Inferior parietal cortex (tissue), 1 donor: ENCODE results near the gene AKR1B15.

Experiments used
- DNase-seq: peaks from one replicate; pipeline ENCODE4 v3.0.0-alpha.2; 2016; ENCODE audit errors: extremely low spot score

Gene AKR1B15

DNA sequence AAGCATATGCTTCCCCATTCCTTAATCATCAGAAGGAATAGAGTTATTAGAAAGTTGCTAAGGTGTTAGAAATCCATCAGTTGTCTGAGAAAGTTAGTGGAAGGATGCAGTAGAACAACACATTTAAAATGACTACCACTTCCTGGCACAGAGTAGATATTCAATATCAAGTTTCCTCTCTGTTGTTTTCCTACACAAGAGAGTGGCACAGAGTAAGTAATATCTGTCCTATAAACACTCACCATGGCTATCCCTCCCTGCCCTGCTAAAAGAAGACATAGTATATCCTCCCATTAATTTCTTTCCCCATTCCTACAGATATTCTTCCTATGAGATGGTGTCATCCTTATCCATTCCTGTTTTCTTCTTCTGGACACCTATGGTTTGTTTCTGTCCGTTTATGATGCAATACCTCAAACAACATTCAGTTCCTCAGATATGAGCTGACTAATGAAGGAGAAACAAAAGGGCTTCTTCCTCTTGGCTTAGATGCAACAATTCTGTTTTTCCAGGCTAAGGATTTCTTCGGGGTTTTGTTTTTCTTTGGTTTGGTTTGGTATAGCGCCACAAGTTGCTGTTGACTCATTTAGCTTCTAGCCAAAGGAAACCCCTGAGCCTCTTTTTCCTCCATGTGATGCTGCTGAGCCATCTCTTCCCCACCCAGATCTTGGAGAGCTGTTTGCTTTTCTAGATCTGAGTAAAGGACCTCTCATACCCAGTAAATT lies 64.9 kb downstream of the AKR1B15 start:
- no peak for DNase-seq

DNA sequence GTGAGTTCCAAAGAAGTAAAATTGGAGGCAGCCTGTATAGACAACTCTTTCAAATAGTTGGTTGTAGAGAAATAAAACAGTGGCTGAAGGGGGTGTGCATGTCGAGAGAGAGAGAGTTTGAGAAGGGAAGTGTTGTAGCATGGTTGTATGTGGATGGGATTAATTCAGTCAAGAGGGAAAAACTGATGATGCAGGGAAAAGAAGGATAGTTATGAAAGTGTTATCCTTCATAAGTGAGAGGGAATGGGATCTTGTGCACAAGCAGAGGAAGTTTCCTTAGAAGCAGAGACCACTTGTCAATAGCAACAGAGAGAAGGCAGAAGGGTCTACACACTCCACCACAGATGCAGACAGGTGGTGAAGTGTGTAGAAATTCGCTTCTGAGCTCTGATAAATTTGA lies 67.7 kb downstream of the AKR1B15 start:
- DNase-seq, result no peak

DNA sequence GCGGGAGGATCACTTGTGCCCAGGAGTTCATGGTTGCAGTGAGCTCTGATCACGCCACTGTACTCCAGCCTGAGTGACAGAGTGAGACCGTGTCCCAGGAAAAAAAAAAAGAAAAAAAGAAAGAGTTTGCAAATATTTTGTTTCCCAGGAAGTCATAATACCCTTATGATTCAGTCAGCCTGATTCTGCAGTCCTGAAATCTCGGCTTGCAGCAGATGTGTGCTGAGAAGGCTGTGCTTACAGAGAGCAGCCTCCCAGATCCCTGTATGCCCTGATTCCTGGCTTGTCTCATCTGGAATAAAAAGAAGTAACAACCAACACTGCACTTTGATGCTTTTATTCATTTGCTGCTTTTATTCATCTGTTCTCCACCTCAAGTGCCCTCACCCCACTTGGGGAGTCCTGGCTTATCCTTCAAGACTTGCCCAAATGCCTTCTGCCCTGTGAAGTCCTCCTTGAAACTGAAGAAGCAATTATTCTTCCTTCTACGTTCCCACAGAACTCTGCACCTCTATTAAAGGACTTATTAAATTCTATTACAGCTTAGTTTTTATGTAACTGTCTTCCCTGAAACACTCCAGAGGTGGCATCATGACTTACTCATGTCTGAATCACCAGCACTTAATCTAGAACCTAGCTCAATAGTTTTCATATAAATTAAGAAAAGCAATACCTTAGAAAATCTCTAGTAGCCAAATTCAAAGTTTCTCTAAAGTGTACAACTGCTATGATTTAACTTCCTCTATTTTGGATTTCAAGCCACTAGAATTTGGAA lies 70.0 kb downstream of the AKR1B15 start:
- DNase-seq, result no peak

DNA sequence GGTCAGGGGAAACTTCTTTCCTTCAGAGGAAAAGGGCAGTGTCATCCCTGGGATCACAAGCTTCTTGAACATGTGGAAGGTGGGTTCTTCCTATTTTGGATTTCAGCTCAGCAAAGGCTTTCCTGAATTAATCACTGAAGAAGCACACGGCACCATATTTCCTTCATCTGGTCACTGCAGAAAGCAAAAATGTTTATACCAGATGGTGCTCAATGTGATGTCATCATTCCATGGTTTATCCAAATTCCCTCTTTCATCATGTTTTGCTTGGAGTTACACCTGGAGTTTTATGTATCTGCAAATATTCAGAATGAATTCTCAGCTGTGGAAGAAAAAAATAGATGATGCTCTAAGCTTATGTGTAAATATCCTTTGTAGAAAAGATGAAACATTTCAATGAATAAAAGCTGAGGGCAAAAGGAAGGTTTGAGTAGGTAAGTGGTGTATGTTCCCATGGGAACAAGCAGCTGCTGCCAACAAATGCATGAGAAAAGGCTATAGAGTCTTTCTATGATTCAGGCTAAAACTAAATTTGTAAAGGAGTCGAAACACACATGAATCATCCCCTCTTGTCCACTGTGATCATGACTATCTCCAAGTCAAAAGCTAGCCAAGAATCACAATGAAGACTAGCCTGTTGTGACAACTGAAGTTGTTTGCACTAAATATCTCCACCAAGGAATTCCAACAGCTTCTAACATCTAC lies 70.9 kb downstream of the AKR1B15 start:
- DNase-seq, result peak; percentile 37

DNA sequence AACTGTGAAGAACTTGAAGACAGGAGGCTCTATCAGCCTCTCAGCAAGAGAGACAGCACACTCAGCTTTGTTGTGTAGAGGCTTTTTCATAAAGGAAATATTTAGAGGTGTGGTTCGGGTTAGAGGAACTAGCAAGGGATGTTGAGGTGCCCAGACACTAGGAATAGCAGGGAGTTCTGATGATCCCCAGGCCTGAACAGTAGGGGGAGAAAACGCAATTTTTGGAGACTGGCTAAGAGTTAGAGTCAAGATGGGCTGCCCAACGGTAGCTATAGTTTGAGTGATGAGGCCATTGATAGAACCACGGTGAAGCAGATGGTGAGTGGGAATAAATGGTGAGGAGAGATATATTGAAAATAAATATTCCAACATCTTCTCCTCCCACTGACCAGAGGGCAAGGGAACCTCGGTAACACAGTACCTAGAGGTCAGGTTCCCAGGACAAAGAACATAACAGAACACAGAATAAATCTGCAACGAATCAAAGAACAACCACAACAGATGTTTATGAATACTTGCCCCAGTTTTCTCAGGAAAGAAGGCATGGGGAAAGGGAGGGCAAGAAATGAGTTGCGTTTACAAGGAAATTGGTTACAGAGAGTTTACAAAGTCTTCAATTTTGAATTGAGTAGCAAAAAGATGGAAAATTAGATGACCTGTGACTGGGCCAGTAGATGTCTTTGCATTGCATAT lies 73.5 kb downstream of the AKR1B15 start:
- no peak for DNase-seq

DNA sequence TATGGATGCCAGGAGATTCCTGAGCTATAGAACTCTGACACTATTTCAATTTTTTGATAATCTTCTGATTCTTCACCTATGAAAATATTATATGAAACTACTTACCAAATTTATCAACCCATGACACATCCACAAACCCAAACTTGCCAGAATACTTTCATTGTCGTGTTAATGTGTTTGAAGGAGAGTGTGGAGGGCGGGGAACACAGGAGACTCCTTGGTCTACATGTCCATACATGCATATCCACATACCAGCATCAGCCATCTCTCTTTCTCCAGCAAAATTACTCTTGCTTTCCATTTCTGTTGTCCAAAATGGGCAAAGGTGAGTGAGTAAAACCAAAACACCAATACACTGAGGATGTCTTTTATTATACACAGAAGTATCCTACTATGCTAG lies 74.3 kb downstream of the AKR1B15 start:
- no peak for DNase-seq

DNA sequence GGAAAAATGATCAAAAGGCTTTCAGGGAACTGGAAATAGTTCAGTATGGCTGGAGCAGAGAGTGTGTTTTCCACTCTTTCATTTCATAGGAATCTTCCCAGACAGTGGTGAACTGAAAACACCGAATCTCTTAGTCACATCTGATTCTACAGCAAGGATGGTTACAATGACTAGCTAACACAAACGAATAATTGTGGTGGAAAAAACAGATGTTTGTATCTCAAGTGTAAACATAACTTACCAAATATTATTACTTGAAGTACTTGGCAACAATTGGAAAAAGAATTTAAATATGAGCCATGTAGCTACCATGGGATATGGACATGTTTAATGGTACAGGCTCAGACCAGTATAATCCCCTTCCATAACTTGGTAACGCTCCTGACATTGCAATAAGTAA lies 76.6 kb downstream of the AKR1B15 start:
- DNase-seq, result no peak

DNA sequence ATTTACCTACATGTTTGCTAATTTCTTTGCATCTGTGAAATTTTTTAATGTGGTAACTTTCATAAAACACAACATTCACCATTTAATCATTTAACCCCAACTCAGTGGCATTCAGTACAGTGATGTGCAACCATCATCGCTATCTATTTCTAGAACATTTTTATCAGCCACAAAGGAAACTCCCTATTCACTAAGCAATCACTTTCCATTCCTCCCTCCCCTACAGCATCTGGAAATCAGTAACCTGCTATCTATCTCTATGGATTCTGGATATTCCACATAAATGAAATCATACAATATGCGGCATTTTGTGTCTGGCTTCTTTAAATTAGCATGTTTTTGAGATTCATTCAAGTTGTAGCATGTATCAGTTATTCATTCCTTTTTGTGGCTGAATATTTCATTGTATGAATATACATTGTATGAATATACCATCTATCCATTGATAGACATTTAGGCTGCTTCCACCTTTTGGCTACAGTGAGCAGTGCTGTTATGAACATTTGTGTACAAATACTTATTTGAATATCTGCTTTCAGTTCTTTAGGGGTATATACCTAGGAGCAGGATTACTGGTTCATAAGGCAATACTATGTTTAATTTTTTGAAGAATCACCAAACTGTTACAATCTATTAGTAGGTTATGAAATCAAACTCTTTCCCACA lies 78.3 kb downstream of the AKR1B15 start:
- DNase-seq, result no peak

DNA sequence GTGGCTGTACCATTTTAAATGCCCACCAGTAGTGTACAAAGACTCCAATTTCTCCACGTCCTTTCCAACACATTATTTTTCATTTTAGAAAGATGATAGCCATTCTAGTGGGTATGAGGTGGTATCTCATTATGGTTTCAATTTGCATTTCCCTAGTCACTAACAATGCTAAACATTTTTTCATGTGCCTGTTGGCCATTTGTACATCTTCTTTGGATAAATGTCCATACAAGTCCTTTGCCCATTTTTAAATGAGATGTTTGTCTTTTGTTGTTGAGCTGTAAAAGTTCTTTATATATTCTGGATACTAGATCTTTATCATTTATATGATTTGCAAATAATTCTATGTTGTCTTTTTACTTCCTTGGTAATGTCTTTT lies 78.9 kb downstream of the AKR1B15 start:
- DNase-seq, result no peak

DNA sequence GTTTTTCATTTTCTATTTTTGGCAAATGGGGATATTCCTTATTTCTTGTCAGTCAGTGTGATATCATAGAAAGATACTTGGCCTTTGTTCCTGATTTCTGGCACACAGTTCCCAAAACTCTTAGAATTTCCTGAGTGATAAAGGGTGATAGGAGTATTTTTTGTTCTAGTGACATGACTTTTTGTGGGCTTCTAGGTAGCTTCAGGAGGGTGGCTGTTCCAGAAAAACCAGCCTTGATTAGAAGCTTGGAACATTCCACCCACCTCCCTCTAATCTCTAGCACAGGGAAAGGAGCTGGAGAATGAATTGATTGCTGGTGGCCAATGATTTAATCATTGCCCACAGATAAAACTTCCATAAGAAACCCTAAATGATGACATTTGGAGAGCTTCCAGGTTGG lies 80.5 kb downstream of the AKR1B15 start:
- no peak for DNase-seq
